K562 (cell line): ENCODE data around the gene ISG20. TPM values are rescaled to one million over a fixed set of nuclear protein-coding genes. Genes with fewer than 3 reads are reported as not detected.

Experiments
- ATAC-seq: fragments of 200-7000 bp; cut with Tn5 transposase; 3 replicates; pipeline ENCODE4 v1.9.1; 2020; ENCODE audit warnings: moderate library complexity
- BruUV-seq: library from RNA; stranded (reverse); fragments of 400-500 nt; replicated peaks from 2 replicates; lab custom pipeline; 2021; lab: Mats Ljungman, UMichigan
- CTCF ChIA-PET: fragments of 300-600 bp; formaldehyde crosslinking; extraction: SDS; loops from one replicate; lab custom pipeline; 2021; ENCODE audit warnings: low intra/inter-chr PET ratio; lab: Yijun Ruan, JAX
- POLR2A ChIA-PET: fragments of 300-600, 350-650 bp; sonication (Branson Sonifier 250); formaldehyde crosslinking; extraction: SDS; loops from one replicate; lab custom pipeline; 2021; ENCODE audit warnings: antibody characterized with exemption, inconsistent platforms; lab: Yijun Ruan, JAX
- DNase-seq, 4 experiments: peaks; one replicate each; pipeline versions ENCODE4 v3.0.0 to v3.0.0-alpha.2; 2011 to 2018; ENCODE audit warnings: low spot score in 3 of 4, mixed read lengths in 3 of 4; ENCODE audit errors: extremely low read depth in 1 of 4
- FAIRE-seq: peaks from 2 replicates; lab custom pipeline; 2011; peaks lifted over from hg19 to GRCh38; lab: Jason Lieb, UNC
- H2AFZ ChIP-seq: 2 replicates; pipeline ENCODE4 v1.6.0; 2011; ENCODE audit warnings: low read depth, low read length, control low read depth, inconsistent platforms
- H3K27ac ChIP-seq: fragments of 200-600 bp; 3 replicates; pipeline ENCODE4 v1.8.0; 2011; ENCODE audit warnings: low read depth, mild to moderate bottlenecking, control low read depth, inconsistent platforms, low read length, moderate library complexity, mixed read lengths; ENCODE audit errors: extremely low read depth
- H3K27me3 ChIP-seq, 2 experiments: fragments of 300-600 bp in 1 of 2; 2 replicates in 1 of 2; 3 replicates in 1 of 2; pipeline versions ENCODE4 v1.6.0 to v1.8.0; 2011; ENCODE audit warnings: inconsistent platforms in 2 of 2, low read length in 2 of 2, mild to moderate bottlenecking in 1 of 2, mixed read lengths in 1 of 2, moderate library complexity in 1 of 2; ENCODE audit not compliant: control insufficient read depth in 2 of 2, insufficient read depth in 2 of 2
- H3K36me3 ChIP-seq: fragments of 300-600 bp; 3 replicates; pipeline ENCODE4 v1.8.0; 2011; ENCODE audit warnings: mild to moderate bottlenecking, low read length, inconsistent platforms; ENCODE audit not compliant: control insufficient read depth, insufficient read depth
- H3K4me1 ChIP-seq, 2 experiments: fragments of 200-600 bp in 1 of 2; replicated peaks in 1 of 2; 2 replicates in 1 of 2; 3 replicates in 1 of 2; pipeline versions ENCODE4 v1.5.1 to v1.8.0; 2011; ENCODE audit warnings: inconsistent platforms in 2 of 2, low read length in 2 of 2, mild to moderate bottlenecking in 1 of 2, mixed read lengths in 1 of 2, moderate library complexity in 1 of 2; ENCODE audit not compliant: control insufficient read depth in 2 of 2, insufficient read depth in 2 of 2
- H3K4me2 ChIP-seq: 2 replicates; pipeline ENCODE4 v1.6.1; 2011; ENCODE audit warnings: low read length, control low read depth, inconsistent platforms, mixed read lengths; ENCODE audit not compliant: insufficient read depth
- H3K4me3 ChIP-seq: fragments of 200-600 bp; sonication (generic), shearing (Covaris generic); 2 replicates; pipeline ENCODE4 v1.5.1; 2016; ENCODE audit warnings: control low read depth, inconsistent platforms
- H3K79me2 ChIP-seq: fragments of 200-600 bp; 3 replicates; pipeline ENCODE4 v1.8.0; 2011; ENCODE audit warnings: low read length, inconsistent platforms; ENCODE audit not compliant: control insufficient read depth, insufficient read depth
- H3K9ac ChIP-seq, 2 experiments: 2 replicates each; pipeline versions ENCODE4 v1.6.0 to v1.6.1; 2011; ENCODE audit warnings: low read depth in 2 of 2, low read length in 2 of 2, control low read depth in 1 of 2, inconsistent platforms in 1 of 2, mild to moderate bottlenecking in 1 of 2, mixed read lengths in 1 of 2; ENCODE audit not compliant: insufficient read depth in 1 of 2
- H3K9me1 ChIP-seq: one replicate; pipeline ENCODE4 v1.6.0; 2011; ENCODE audit warnings: inconsistent platforms, mild to moderate bottlenecking, low read length, moderate library complexity; ENCODE audit not compliant: control insufficient read depth, insufficient read depth
- H3K9me3 ChIP-seq: replicated peaks from 2 replicates; pipeline ENCODE4 v1.5.1; 2011; ENCODE audit warnings: low read depth, low read length, inconsistent platforms; ENCODE audit not compliant: control insufficient read depth, insufficient read depth
- H4K20me1 ChIP-seq: replicated peaks from 2 replicates; pipeline ENCODE4 v1.6.1; 2011; ENCODE audit warnings: low read length, inconsistent platforms, mixed read lengths; ENCODE audit not compliant: control insufficient read depth, insufficient read depth
- CTCF ChIP-seq, 3 experiments: IDR thresholded peaks in 2 of 3; conservative IDR thresholded peaks in 1 of 3; 2 replicates each; pipeline ENCODE4 v1.5.1; 2011 to 2012; ENCODE audit warnings: low read length in 3 of 3, mild to moderate bottlenecking in 3 of 3, control low read depth in 2 of 3, improper control_type of control experiment in 1 of 3, inconsistent platforms in 1 of 3, low read depth in 1 of 3, mixed read lengths in 1 of 3, moderate library complexity in 1 of 3; ENCODE audit not compliant: insufficient read depth in 2 of 3
- KLF6 ChIP-seq: fragments of 250-450 bp; sonication (Bioruptor Pico); IDR thresholded peaks from 2 replicates; pipeline ENCODE4 v1.4.0; 2020; ENCODE audit warnings: mild to moderate bottlenecking, moderate library complexity, borderline replicate concordance
- MGA ChIP-seq: fragments of 450-650 bp; IDR thresholded peaks from 2 replicates; pipeline ENCODE4 v1.6.1; 2016; ENCODE audit warnings: mild to moderate bottlenecking, moderate library complexity
- NCOA2 ChIP-seq, 2 experiments: fragments of 450-650 bp; IDR thresholded peaks; 2 replicates each; pipeline ENCODE4 v1.6.1; 2018; ENCODE audit warnings: mild to moderate bottlenecking in 2 of 2, moderate library complexity in 1 of 2; ENCODE audit not compliant: partially characterized antibody in 2 of 2
- RBBP5 ChIP-seq: fragments of 200-600 bp; sonication (generic); IDR thresholded peaks from 2 replicates; pipeline ENCODE4 v1.6.1; 2012; ENCODE audit warnings: borderline replicate concordance, mild to moderate bottlenecking, low read length, control low read depth, inconsistent platforms; ENCODE audit not compliant: insufficient read depth, poor library complexity, severe bottlenecking
- ZNF140 ChIP-seq: fragments of 250-450 bp; sonication (Bioruptor Pico); IDR thresholded peaks from 2 replicates; pipeline ENCODE4 v1.8.0; 2021; ENCODE audit warnings: moderate library complexity, mild to moderate bottlenecking, inconsistent platforms
- WGBS: fragments of 100-300 bp; shearing (Covaris generic); methylation state at CpG from one replicate; pipeline ENCODE4 v1.1.6; 2016; ENCODE audit warnings: low coverage, mixed read lengths; ENCODE audit not compliant: insufficient coverage; ENCODE audit errors: missing lambda C conversion rate; 5-methylcytosine and 5-hydroxymethylcytosine counted together
- in situ Hi-C: fragments of 300-500 bp; cut with MboI; formaldehyde crosslinking; loops from 4 replicates; pipeline ENCODE4 v1.15.0; 2018; ENCODE audit warnings: inconsistent platforms, mixed read lengths
- intact Hi-C: fragments of 100-400 bp; cut with micrococcal nuclease; formaldehyde crosslinking; loops from 2 replicates; pipeline ENCODE4 v1.14.2; 2022
- polyA plus RNA-seq, 8 experiments: library from polyadenylated mRNA; depleted of rRNA in 4 of 8; stranded (reverse) in 5 of 8; unstranded in 3 of 8; fragments of >200 nt; fragmentation: Nextera tagmentation in 2 of 8; fragmentation: Illumina TruSeq in 1 of 8; extraction: Ambion mirVana in 2 of 8; extraction: Trizol in 1 of 8; gene quantifications; 2 replicates each; pipeline versions ENCODE4 v1.2.1 to v1.2.3, GENCODE V29; 2011 to 2014; ENCODE audit warnings: inconsistent platforms in 1 of 8, missing spikeins in 1 of 8
- total RNA-seq, 7 experiments: library from RNA; depleted of rRNA in 6 of 7; stranded (reverse); fragments of >200 nt in 6 of 7; fragmentation: Illumina TruSeq in 2 of 7; extraction: Trizol in 2 of 7; gene quantifications; 2 replicates each; pipeline versions ENCODE4 v1.2.1 to v1.2.3, GENCODE V29; 2011 to 2021; ENCODE audit warnings: low replicate concordance in 1 of 7
- TF ChIP-seq, protein P1 (sequence below), 2 experiments: fragments of 250-450 bp in 1 of 2; fragments of 450-650 bp in 1 of 2; sonication (Bioruptor Pico) in 1 of 2; IDR thresholded peaks; 2 replicates each; pipeline versions ENCODE4 v1.6.1 to v1.8.0; 2016 to 2021; ENCODE audit warnings: mild to moderate bottlenecking in 2 of 2, moderate library complexity in 2 of 2, missing compliant biosample characterization in 1 of 2, missing genetic modification characterization in 1 of 2

Gene ISG20
- total and polyA plus RNA-seq, 9 of the 15 experiments (the other 6 are each of a cell fraction or from before 2014, with no cell fraction given), result 0.06 to 2.1 (median 1.00) TPM

DNA sequence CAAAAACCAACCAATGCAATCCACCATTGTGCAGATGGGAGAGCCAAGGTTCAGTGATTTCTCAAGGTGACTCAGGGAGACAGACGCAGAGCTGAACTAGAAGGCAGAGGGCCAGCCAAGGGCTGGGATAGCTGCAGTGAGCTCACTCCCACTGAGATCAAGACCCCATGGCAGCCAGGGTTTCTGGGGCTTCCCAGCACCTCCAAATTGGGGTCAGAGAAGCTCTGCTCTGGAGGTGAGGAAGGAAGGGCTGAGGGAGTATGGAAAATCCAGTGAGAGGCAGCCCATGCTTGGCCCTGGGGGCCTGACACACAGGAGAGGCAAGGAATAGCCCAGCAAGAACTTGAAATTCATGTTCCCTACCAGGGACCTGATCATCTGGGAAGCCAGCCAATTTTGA, 61.0 kb downstream of the ISG20 start:
- Histone ChIP-seq H3K27me3 (peaks cover 22 to 42% of the 10 kb centered on the region in 2 experiments), H3K36me3 (no peaks in the 10 kb centered on the region), H3K4me2 (no peak overlapping the region), H3K9ac (no peak overlapping the region), H3K79me2 (no peaks in the 10 kb centered on the region), H3K9me3 (no peaks in the 10 kb centered on the region), H3K4me1 (peaks cover 0 to under 1% of the 10 kb centered on the region in 2 experiments; a peak in 1 of 5 replicates), H3K27ac (no peak overlapping the region), H4K20me1 (no peaks in the 10 kb centered on the region), H2AFZ (no peak overlapping the region), H3K9me1 (no peaks in the 10 kb centered on the region), H3K4me3 (no peak overlapping the region)
- intact Hi-C loops, result loop anchor here (2.0 kb wide), 1 partner anchor 223 kb away; no protein-coding TSS in a partner anchor
- CTCF ChIA-PET, result no interaction called here
- ATAC-seq (no peak), FAIRE-seq (no peak), DNase-seq (no peak)
- in situ Hi-C loops, result no loop called here
- WGBS, result 0% methylated on average over 1 of the region's 1 CpG
- BruUV-seq, result no TSS peak
- TF ChIP-seq CTCF (IDR thresholded peaks at IDR 0.05 in 2 of 3, conservative IDR thresholded peaks at IDR 0.05 in 1 of 3; ENCODE audit: insufficient read depth in 2 of 3, low read depth in 1 of 3, low read length in 3 of 3) (no peak), ZNF140 (CRISPR knock-in tag) (no peak), KLF6 (no peak), RBBP5 (no peak), NCOA2 (IDR thresholded peaks at IDR 0.05; ENCODE audit: partially characterized antibody in 2 of 2) (no peak), MGA (no peak)
- TF ChIP-seq, protein P1, sequence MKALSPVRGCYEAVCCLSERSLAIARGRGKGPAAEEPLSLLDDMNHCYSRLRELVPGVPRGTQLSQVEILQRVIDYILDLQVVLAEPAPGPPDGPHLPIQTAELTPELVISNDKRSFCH (CRISPR knock-in tag; IDR thresholded peaks at IDR 0.05), result no peak
- TF ChIP-seq, protein P1 (tag; IDR thresholded peaks at IDR 0.05), result no peak
- POLR2A ChIA-PET, result interaction anchor here (1.1 kb wide), 1 partner anchor 12 kb away, joined by 5 read pairs; no protein-coding TSS in a partner anchor
